ENCODE results near the gene SCAF1. TPM values are rescaled to one million over a fixed set of nuclear protein-coding genes. Genes with fewer than 3 reads are reported as not detected.

Gene SCAF1
- total and polyA plus RNA-seq, 2 of the 13 experiments (the other 11 are each of a cell fraction or from before 2014, with no cell fraction given): 3.3 to 6.1 TPM

GRCh38 chr19:49640113-49640898, 1.7 kb upstream of the SCAF1 start, which contains the start of gene RRAS (continued):
- TF ChIP-seq ZFP91 (CRISPR knock-in tag; IDR thresholded peaks at IDR 0.05; ENCODE audit: borderline replicate concordance) (peak; percentile 68; the same call in 1 of the 2 replicates), LRRFIP1 (CRISPR knock-in tag; conservative IDR thresholded peaks at IDR 0.05) (no peak), ZNF335 (CRISPR knock-in tag; IDR thresholded peaks at IDR 0.05) (no peak), ZNF44 (CRISPR knock-in tag; IDR thresholded peaks at IDR 0.05) (no peak), BHLHE40 (IDR thresholded peaks at IDR 0.05; ENCODE audit: low read length) (no peak), YEATS4 (CRISPR knock-in tag; IDR thresholded peaks at IDR 0.05; ENCODE audit: borderline replicate concordance) (peak; percentile 61; the same call in 1 of the 2 replicates), ZBTB3 (CRISPR knock-in tag; IDR thresholded peaks at IDR 0.05; ENCODE audit: borderline replicate concordance, low read depth) (peak; percentile 68; the same call in 1 of the 2 replicates), TBL1XR1 (IDR thresholded peaks at IDR 0.05; ENCODE audit: borderline replicate concordance, low read length, partially characterized antibody) (peak; percentile 30), HOXA3 (CRISPR knock-in tag; IDR thresholded peaks at IDR 0.05) (peak; percentile 82; the same call in 1 of the 2 replicates), FOXO4 (CRISPR knock-in tag; conservative IDR thresholded peaks at IDR 0.05) (no peak), ELF4 (CRISPR knock-in tag; IDR thresholded peaks at IDR 0.05; ENCODE audit: borderline replicate concordance) (peak; percentile 59; the same call in 1 of the 2 replicates), ZKSCAN1 (IDR thresholded peaks at IDR 0.05; ENCODE audit: low read length) (no peak)
- TF ChIP-seq, protein P1, sequence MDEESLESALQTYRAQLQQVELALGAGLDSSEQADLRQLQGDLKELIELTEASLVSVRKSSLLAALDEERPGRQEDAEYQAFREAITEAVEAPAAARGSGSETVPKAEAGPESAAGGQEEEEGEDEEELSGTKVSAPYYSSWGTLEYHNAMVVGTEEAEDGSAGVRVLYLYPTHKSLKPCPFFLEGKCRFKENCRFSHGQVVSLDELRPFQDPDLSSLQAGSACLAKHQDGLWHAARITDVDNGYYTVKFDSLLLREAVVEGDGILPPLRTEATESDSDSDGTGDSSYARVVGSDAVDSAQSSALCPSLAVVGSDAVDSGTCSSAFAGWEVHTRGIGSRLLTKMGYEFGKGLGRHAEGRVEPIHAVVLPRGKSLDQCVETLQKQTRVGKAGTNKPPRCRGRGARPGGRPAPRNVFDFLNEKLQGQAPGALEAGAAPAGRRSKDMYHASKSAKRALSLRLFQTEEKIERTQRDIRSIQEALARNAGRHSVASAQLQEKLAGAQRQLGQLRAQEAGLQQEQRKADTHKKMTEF (CRISPR knock-in tag; IDR thresholded peaks at IDR 0.05): peak; percentile 77
- TF ChIP-seq, protein P2, sequence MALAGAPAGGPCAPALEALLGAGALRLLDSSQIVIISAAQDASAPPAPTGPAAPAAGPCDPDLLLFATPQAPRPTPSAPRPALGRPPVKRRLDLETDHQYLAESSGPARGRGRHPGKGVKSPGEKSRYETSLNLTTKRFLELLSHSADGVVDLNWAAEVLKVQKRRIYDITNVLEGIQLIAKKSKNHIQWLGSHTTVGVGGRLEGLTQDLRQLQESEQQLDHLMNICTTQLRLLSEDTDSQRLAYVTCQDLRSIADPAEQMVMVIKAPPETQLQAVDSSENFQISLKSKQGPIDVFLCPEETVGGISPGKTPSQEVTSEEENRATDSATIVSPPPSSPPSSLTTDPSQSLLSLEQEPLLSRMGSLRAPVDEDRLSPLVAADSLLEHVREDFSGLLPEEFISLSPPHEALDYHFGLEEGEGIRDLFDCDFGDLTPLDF (CRISPR knock-in tag; IDR thresholded peaks at IDR 0.05): 0 out of 2 replicates have a peak, but pooled peaks have one; percentile 56
- TF ChIP-seq, protein P3, sequence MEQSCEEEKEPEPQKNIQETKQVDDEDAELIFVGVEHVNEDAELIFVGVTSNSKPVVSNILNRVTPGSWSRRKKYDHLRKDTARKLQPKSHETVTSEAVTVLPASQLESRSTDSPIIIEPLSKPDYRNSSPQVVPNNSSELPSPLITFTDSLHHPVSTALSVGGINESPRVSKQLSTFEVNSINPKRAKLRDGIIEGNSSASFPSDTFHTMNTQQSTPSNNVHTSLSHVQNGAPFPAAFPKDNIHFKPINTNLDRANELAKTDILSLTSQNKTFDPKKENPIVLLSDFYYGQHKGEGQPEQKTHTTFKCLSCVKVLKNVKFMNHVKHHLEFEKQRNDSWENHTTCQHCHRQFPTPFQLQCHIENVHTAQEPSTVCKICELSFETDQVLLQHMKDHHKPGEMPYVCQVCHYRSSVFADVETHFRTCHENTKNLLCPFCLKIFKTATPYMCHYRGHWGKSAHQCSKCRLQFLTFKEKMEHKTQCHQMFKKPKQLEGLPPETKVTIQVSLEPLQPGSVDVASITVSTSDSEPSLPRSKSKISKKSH (CRISPR knock-in tag; IDR thresholded peaks at IDR 0.05; ENCODE audit: borderline replicate concordance): no peak

Data from HepG2 (cell line).